GM18520 (cell line): ENCODE data around the gene OTUD3.
"Not testable (repeated sequence)": the region's sequence is repeated elsewhere in the genome, so short reads cannot be mapped to it uniquely, and the experiment has no call there.

Experiments
- ATAC-seq: cut with Tn5 transposase; IDR thresholded peaks from one replicate; pipeline ENCODE4 v1.9.1; 2021; ENCODE audit not compliant: unreplicated experiment

Gene OTUD3

GRCh38 chr1:19866758-19867157, 15.4 kb upstream of the OTUD3 start:
- ATAC-seq: no peak

GRCh38 chr1:19868575-19868974, 13.6 kb upstream of the OTUD3 start:
- not testable (repeated sequence) for ATAC-seq

- ATAC-seq: not testable (repeated sequence)
These were observed 12.7 kb upstream of the OTUD3 start for GRCh38 chr1:19869453-19869852.

- no peak for ATAC-seq
These were observed 12.3 kb upstream of the OTUD3 start for GRCh38 chr1:19869929-19870328.

GRCh38 chr1:19872190-19872589, 10.0 kb upstream of the OTUD3 start:
- no peak for ATAC-seq

- no peak for ATAC-seq
These were observed 4.9 kb upstream of the OTUD3 start for GRCh38 chr1:19877181-19877750.

GRCh38 chr1:19877821-19878636, 4.2 kb upstream of the OTUD3 start:
- ATAC-seq: no peak

GRCh38 chr1:19878637-19878985, 3.6 kb upstream of the OTUD3 start:
- ATAC-seq: no peak

- ATAC-seq: no peak
These were observed 3.0 kb upstream of the OTUD3 start for GRCh38 chr1:19879227-19879626.

GRCh38 chr1:19879661-19880060, 2.5 kb upstream of the OTUD3 start:
- no peak for ATAC-seq

- not testable (repeated sequence) for ATAC-seq
These were observed 1.4 kb upstream of the OTUD3 start for GRCh38 chr1:19880841-19881240.

GRCh38 chr1:19884312-19884711, 2.1 kb downstream of the OTUD3 start:
- no peak for ATAC-seq

GRCh38 chr1:19885821-19886220, 3.6 kb downstream of the OTUD3 start:
- ATAC-seq: no peak

GRCh38 chr1:19888112-19888511, 5.9 kb downstream of the OTUD3 start:
- no peak for ATAC-seq

GRCh38 chr1:19889656-19890055, 7.5 kb downstream of the OTUD3 start:
- ATAC-seq: no peak

- ATAC-seq: no peak
These were observed 9.9 kb downstream of the OTUD3 start for GRCh38 chr1:19892129-19892528.

- no peak for ATAC-seq
These were observed 10.5 kb downstream of the OTUD3 start for GRCh38 chr1:19892628-19893168.

GRCh38 chr1:19893687-19894086, 11.5 kb downstream of the OTUD3 start:
- ATAC-seq: no peak

- ATAC-seq: no peak
These were observed 12.0 kb downstream of the OTUD3 start for GRCh38 chr1:19894218-19894617.

- ATAC-seq: no peak
These were observed 19.5 kb downstream of the OTUD3 start for GRCh38 chr1:19901653-19902052.

GRCh38 chr1:19903621-19904020, 21.4 kb downstream of the OTUD3 start:
- no peak for ATAC-seq

- ATAC-seq: no peak
These were observed 25.3 kb downstream of the OTUD3 start for GRCh38 chr1:19907456-19907855.
